HEK293T (cell line): ENCODE data around the gene CHRNA3.

Experiments
- ARNT ChIP-seq: fragments of 450-650 bp; IDR thresholded peaks from 2 replicates; pipeline ENCODE4 v1.6.1; 2017; ENCODE audit warnings: mild to moderate bottlenecking
- BHLHE40 ChIP-seq: fragments of 450-650 bp; IDR thresholded peaks from 2 replicates; pipeline ENCODE4 v1.6.1; 2016; ENCODE audit warnings: mild to moderate bottlenecking, moderate library complexity, borderline replicate concordance
- FOXA1 ChIP-seq: fragments of 450-650 bp; IDR thresholded peaks from 2 replicates; pipeline ENCODE4 v1.6.1; 2016; ENCODE audit warnings: mild to moderate bottlenecking
- FOXM1 ChIP-seq: fragments of 450-650 bp; IDR thresholded peaks from 2 replicates; pipeline ENCODE4 v1.6.1; 2017; ENCODE audit warnings: mild to moderate bottlenecking, borderline replicate concordance
- HDGF ChIP-seq: fragments of 450-650 bp; IDR thresholded peaks from 2 replicates; pipeline ENCODE4 v1.6.1; 2017; ENCODE audit warnings: antibody characterized with exemption, borderline replicate concordance
- L3MBTL2 ChIP-seq: fragments of 450-650 bp; conservative IDR thresholded peaks from 2 replicates; pipeline ENCODE4 v1.6.1; 2016; ENCODE audit warnings: mild to moderate bottlenecking
- LEF1 ChIP-seq: fragments of 450-650 bp; IDR thresholded peaks from 2 replicates; pipeline ENCODE4 v1.6.1; 2017; ENCODE audit warnings: mild to moderate bottlenecking, borderline replicate concordance
- NFRKB ChIP-seq: fragments of 450-650 bp; IDR thresholded peaks from 2 replicates; pipeline ENCODE4 v1.6.1; 2016; ENCODE audit warnings: mild to moderate bottlenecking, moderate library complexity
- SP1 ChIP-seq: fragments of 450-650 bp; IDR thresholded peaks from 2 replicates; pipeline ENCODE4 v1.6.1; 2017
- SUZ12 ChIP-seq: fragments of 450-650 bp; IDR thresholded peaks from 2 replicates; pipeline ENCODE4 v1.6.1; 2016; ENCODE audit warnings: mild to moderate bottlenecking

DNA sequence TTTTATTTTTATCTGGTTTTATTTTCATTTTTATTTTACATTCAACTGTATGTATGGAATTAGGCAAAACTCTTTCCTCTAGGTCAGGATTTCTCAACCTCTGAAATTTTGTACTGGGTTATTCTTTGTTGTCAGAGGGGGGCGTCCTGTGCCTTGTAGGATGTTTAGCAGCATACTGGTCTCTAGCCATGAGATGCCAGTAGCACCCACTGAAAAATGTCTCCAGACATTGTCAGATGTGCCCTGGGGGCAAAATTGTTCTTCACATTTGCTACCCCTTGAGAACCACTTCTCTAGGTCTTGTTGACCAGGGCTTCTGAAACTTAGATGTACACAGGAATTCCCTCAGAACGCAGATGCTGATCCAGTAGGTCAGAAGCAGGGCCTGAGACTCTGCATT lies 50.1 kb downstream of the CHRNA3 start:
- TF ChIP-seq HDGF (no peak), BHLHE40 (no peak), SP1 (no peak), L3MBTL2 (no peak), FOXM1 (no peak), NFRKB (no peak), ARNT (no peak), LEF1 (no peak), FOXA1 (no peak), SUZ12 (no peak)
